Measurements from ENCODE around the gene BBOX1. TPM values are rescaled to one million over a fixed set of nuclear protein-coding genes. Genes with fewer than 3 reads are reported as not detected.

Gene BBOX1
- total RNA-seq, 4 donors from 2014 or later: 0.55 TPM; not detected in 3

DNA sequence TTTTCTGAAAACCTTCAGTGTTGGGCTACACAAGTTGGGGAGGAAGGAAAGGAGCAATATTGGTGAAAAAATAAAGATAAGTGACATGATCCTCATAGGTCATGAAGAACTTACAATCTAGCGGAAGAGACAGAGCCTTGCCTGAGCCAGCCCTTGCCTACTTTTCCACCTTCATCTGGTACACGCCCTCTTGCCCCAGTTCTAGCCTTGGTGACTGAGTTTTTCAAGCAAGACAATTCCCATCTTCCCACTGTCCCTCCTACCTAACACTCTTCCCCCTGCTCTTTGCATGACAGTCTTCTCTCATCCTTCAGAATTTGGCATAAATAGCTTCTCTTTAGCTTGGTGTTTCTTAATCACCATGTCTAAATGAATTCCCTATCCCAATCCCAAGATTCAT is 42.6 kb downstream of the BBOX1 start:
- no peaks in the 10 kb centered on the region for H3K36me3 ChIP-seq
- TF ChIP-seq POLR2A (IDR thresholded peaks at IDR 0.05) (no peak), CTCF (IDR thresholded peaks at IDR 0.05) (no peak)
- no peak overlapping the region for H3K4me3 ChIP-seq
- H3K27me3 ChIP-seq: no peaks in the 10 kb centered on the region
- no peaks in the 10 kb centered on the region for H3K4me1 ChIP-seq
- no peak for DNase-seq
- no peak overlapping the region for H3K27ac ChIP-seq
- intact Hi-C loops (cut with DNase I; ENCODE audit: low total_unique reads): no loop called here
- H3K9me3 ChIP-seq: no peaks in the 10 kb centered on the region

GRCh38 chr11:27083782-27084181 is 43.2 kb downstream of the BBOX1 start:
- Histone ChIP-seq H3K36me3 (no peaks in the 10 kb centered on the region), H3K4me1 (no peaks in the 10 kb centered on the region), H3K27me3 (no peaks in the 10 kb centered on the region), H3K27ac (no peak overlapping the region), H3K4me3 (no peak overlapping the region), H3K9me3 (no peaks in the 10 kb centered on the region)
- intact Hi-C loops (cut with DNase I; ENCODE audit: low total_unique reads): no loop called here
- TF ChIP-seq CTCF (IDR thresholded peaks at IDR 0.05) (no peak), POLR2A (IDR thresholded peaks at IDR 0.05) (no peak)
- no peak for DNase-seq

GRCh38 chr11:27084518-27084917 is 43.9 kb downstream of the BBOX1 start:
- H3K4me1 ChIP-seq: no peaks in the 10 kb centered on the region
- H3K27me3 ChIP-seq: no peaks in the 10 kb centered on the region
- no peaks in the 10 kb centered on the region for H3K36me3 ChIP-seq
- TF ChIP-seq POLR2A (IDR thresholded peaks at IDR 0.05): no peak
- no peak for TF ChIP-seq CTCF (IDR thresholded peaks at IDR 0.05)
- no peak for DNase-seq
- intact Hi-C loops (cut with DNase I; ENCODE audit: low total_unique reads): no loop called here
- H3K9me3 ChIP-seq: no peaks in the 10 kb centered on the region
- H3K27ac ChIP-seq: peak overlapping the region in 1 of 2 donors; percentile 39
- no peak overlapping the region for H3K4me3 ChIP-seq

GRCh38 chr11:27085111-27085510 is 44.5 kb downstream of the BBOX1 start:
- Histone ChIP-seq H3K27me3 (no peaks in the 10 kb centered on the region), H3K9me3 (no peaks in the 10 kb centered on the region), H3K27ac (peak overlapping the region in 1 of 2 donors; percentile 39), H3K4me1 (no peaks in the 10 kb centered on the region), H3K36me3 (no peaks in the 10 kb centered on the region), H3K4me3 (no peak overlapping the region)
- TF ChIP-seq POLR2A (IDR thresholded peaks at IDR 0.05) (no peak), CTCF (IDR thresholded peaks at IDR 0.05) (no peak)
- intact Hi-C loops (cut with DNase I; ENCODE audit: low total_unique reads): no loop called here
- no peak for DNase-seq

DNA sequence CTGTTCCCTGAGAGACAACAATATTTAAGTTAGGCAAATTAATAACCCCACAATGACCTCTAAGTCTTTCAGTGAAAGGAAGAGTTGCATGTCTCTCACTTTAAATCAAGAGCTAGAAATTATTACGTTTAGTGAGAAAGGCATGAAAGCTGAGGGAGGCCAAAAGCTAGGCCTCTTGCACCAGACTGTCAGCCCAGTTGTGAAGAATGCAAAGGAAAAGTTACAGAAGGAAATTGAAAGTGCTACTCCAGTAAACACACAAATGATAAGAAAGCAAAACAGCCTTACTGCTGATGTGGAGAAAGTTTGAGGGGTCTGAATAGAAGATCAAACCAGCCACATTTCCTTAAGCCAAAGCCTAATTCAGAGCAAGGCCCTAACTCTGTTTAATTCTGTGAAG is 45.0 kb downstream of the BBOX1 start:
- no peak for DNase-seq
- intact Hi-C loops (cut with DNase I; ENCODE audit: low total_unique reads): no loop called here
- no peaks in the 10 kb centered on the region for H3K9me3 ChIP-seq
- H3K27me3 ChIP-seq: no peaks in the 10 kb centered on the region
- H3K4me1 ChIP-seq: no peaks in the 10 kb centered on the region
- no peak for TF ChIP-seq POLR2A (IDR thresholded peaks at IDR 0.05)
- no peak for TF ChIP-seq CTCF (IDR thresholded peaks at IDR 0.05)
- peak overlapping the region in 1 of 2 donors; percentile 39 for H3K27ac ChIP-seq
- no peak overlapping the region for H3K4me3 ChIP-seq
- no peaks in the 10 kb centered on the region for H3K36me3 ChIP-seq
